Measurements from ENCODE around the gene NAB1.

GRCh38 chr2:190663348-190663747, 14.5 kb downstream of the NAB1 start:
- no peak for TF ChIP-seq CTCF (conservative IDR thresholded peaks at IDR 0.05; ENCODE audit: low read depth in 2 of 2)
- TF ChIP-seq JUNB (IDR thresholded peaks at IDR 0.05; ENCODE audit: unreplicated experiment) = no peak
- no peak for TF ChIP-seq EZH2phosphoT487 (IDR thresholded peaks at IDR 0.05; ENCODE audit: unreplicated experiment)
- no peak for TF ChIP-seq ZNF114 (CRISPR knock-in tag; IDR thresholded peaks at IDR 0.05)
- no peak for TF ChIP-seq EZH2 (IDR thresholded peaks at IDR 0.05; ENCODE audit: low read depth, unreplicated experiment)
- TF ChIP-seq POLR2AphosphoS5 (IDR thresholded peaks at IDR 0.05; ENCODE audit: low read depth) = no peak
- no peak for TF ChIP-seq STAT1 (IDR thresholded peaks at IDR 0.05; ENCODE audit: unreplicated experiment)
- no peak for TF ChIP-seq REST (IDR thresholded peaks at IDR 0.05; ENCODE audit: unreplicated experiment)
- TF ChIP-seq CREB1 (CRISPR knock-in tag; IDR thresholded peaks at IDR 0.05; ENCODE audit: low read depth) = no peak
- no peak for TF ChIP-seq ETS1 (IDR thresholded peaks at IDR 0.05)
- no peak for TF ChIP-seq NANOG (IDR thresholded peaks at IDR 0.05; ENCODE audit: borderline replicate concordance)
- TF ChIP-seq ZNF462 (CRISPR knock-in tag; IDR thresholded peaks at IDR 0.05) = no peak

All from GM23338 (cell line).